Activated CD8-positive, alpha-beta memory T cell treated with anti-CD3 and anti-CD28 coated beads for 4 hours (primary cell): ENCODE results near the gene AFDN.

Experiments
- DNase-seq, 2 donors: peaks; one replicate each; pipeline ENCODE4 v3.0.0-alpha.2; 2020; ENCODE audit warnings: low read depth in 2 of 2

The AFDN gene

GRCh38 chr6:168020242-168020641, 193.5 kb downstream of the AFDN start:
- no peak for DNase-seq

GRCh38 chr6:168021581-168021980, 194.9 kb downstream of the AFDN start:
- no peak for DNase-seq
